A204.1 (cell line): ENCODE data around the gene APC2.

Experiments used
- FAIRE-seq: peaks from 2 replicates; lab custom pipeline; 2012; peaks lifted over from hg19 to GRCh38; lab: Jason Lieb, UNC

APC2 gene

GRCh38 chr19:1447944-1448343, 2.0 kb upstream of the APC2 start:
- no peak for FAIRE-seq

- no peak for FAIRE-seq
These were observed 1.1 kb downstream of the APC2 start for GRCh38 chr19:1450735-1451731.

GRCh38 chr19:1451916-1452801, 2.2 kb downstream of the APC2 start:
- FAIRE-seq, result no peak

GRCh38 chr19:1452802-1453524, 3.0 kb downstream of the APC2 start:
- FAIRE-seq, result no peak

GRCh38 chr19:1453525-1454364, 3.8 kb downstream of the APC2 start:
- FAIRE-seq, result no peak

GRCh38 chr19:1455002-1455335, 5.0 kb downstream of the APC2 start:
- no peak for FAIRE-seq

GRCh38 chr19:1455336-1456120, 5.6 kb downstream of the APC2 start:
- FAIRE-seq, result no peak

GRCh38 chr19:1456121-1456900, 6.4 kb downstream of the APC2 start:
- no peak for FAIRE-seq

GRCh38 chr19:1457031-1457739, 7.3 kb downstream of the APC2 start:
- FAIRE-seq, result no peak

GRCh38 chr19:1457892-1458291, 8.0 kb downstream of the APC2 start:
- FAIRE-seq, result no peak

GRCh38 chr19:1459479-1459878, 9.6 kb downstream of the APC2 start:
- no peak for FAIRE-seq

GRCh38 chr19:1460033-1460995, 10.4 kb downstream of the APC2 start:
- FAIRE-seq, result no peak

GRCh38 chr19:1461862-1462261, 11.9 kb downstream of the APC2 start:
- no peak for FAIRE-seq

- no peak for FAIRE-seq
These were observed 15.5 kb downstream of the APC2 start for GRCh38 chr19:1465191-1466016.

- no peak for FAIRE-seq
These were observed 16.1 kb downstream of the APC2 start for GRCh38 chr19:1466018-1466460.

GRCh38 chr19:1466461-1467214, 16.7 kb downstream of the APC2 start:
- FAIRE-seq, result no peak

GRCh38 chr19:1467215-1467489, 17.2 kb downstream of the APC2 start:
- no peak for FAIRE-seq
